Frontal cortex (tissue), 4 donors: ENCODE data around the gene PALS2. TPM values are rescaled to one million over a fixed set of nuclear protein-coding genes. Genes with fewer than 3 reads are reported as not detected.

ENCODE experiments used
- DNase-seq, 2 donors: peaks; one replicate each; pipeline ENCODE4 v3.0.0; 2012; ENCODE audit warnings: low spot score in 2 of 2
- FAIRE-seq: peaks from 2 replicates; lab custom pipeline; 2012; peaks lifted over from hg19 to GRCh38; lab: Jason Lieb, UNC
- total RNA-seq: library from RNA; depleted of rRNA; stranded (reverse); fragments of >200 nt; gene quantifications from one replicate; pipeline ENCODE4 v1.2.3, GENCODE V29; 2014
- donor health status: control.
- donor health status: control.
- donor health status: control.

The PALS2 gene
- total RNA-seq, result 174 TPM

DNA sequence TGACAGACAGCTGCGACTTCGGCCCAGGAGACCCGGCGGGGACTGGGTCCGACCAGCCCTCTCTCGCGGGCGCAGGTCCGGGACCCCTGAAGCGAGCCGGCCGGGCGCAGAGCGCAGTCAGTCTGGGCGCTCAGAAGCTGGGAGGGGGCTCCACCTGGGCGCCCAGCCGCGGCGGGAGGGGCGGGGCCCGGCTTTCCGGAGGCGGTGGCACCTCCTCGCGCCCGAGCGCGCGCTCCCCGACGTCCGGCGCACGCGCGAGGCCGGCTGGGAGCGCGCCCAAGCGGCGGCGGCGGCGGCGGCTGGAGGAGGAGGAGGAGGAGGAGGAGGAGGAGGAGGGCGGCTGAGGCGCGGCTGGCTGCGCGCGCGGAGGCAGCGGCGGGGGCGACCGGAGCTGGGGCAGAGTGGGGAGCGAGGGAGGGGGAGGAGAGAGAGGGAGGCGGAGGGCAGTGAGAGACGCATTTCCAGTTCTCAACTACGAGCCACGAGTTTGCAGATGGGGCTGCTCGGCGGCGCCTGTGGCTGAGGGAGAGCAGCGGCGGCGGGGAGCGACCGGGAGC lies at the start of gene PALS2:
TSS of gene PALS2 (plus strand) at position 456 of the 557 bp plus-strand sequence. CDS start 50,216 bp downstream, outside the sequence.
- FAIRE-seq, result no peak
- peak; percentile 66 to 75 for DNase-seq

GRCh38 chr7:24531255-24531654 lies 42.0 kb upstream of the PALS2 start:
- FAIRE-seq, result no peak
- no peak for DNase-seq

GRCh38 chr7:24536682-24537081 lies 36.6 kb upstream of the PALS2 start:
- DNase-seq (no peak), FAIRE-seq (no peak)

DNA sequence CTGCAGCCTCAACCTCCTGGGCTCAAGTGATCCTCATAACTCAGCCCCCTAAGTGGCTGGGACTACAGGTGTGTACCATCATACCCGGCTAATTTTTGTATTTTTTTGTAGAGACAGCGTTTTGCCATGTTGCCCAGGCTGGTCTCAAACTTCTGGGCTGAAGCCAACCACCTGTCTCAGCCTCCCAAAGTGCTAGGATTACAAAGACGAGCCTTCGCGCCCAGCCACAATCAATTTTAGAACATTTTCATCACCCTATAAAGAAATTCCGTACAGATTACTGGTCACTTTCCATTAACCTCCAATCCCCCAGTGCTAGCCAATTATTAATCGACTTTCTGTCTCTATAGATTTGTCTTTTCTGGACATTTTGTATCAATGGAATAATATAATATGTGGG lies 32.3 kb upstream of the PALS2 start:
- FAIRE-seq (no peak), DNase-seq (no peak)

GRCh38 chr7:24545215-24545614 lies 28.0 kb upstream of the PALS2 start:
- DNase-seq, result no peak
- no peak for FAIRE-seq

GRCh38 chr7:24548390-24548789 lies 24.9 kb upstream of the PALS2 start:
- DNase-seq (no peak), FAIRE-seq (no peak)

- FAIRE-seq, result no peak
- no peak for DNase-seq
These were observed 23.3 kb upstream of the PALS2 start for GRCh38 chr7:24549991-24550390.

GRCh38 chr7:24555184-24555583 lies 18.1 kb upstream of the PALS2 start:
- DNase-seq, result no peak
- FAIRE-seq, result no peak

DNA sequence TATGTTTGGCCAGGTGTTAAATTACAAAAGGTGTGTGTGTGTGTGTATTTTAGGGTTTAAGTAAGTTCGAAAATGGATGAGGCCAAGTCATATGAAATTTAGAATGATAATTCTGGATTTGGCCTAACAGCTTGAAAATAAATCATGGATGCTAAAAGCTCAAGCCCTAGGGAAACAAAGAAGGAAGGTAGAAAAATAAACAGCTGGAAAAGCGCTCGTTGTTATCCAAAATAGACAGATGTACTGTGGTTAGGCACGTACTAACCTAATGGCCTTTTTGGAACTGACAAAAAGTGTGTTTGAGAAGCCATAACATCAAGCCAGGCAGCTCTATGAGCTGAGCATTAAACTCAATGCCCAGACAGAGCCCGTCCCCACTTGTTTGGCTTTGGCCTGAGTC lies 17.5 kb upstream of the PALS2 start:
- DNase-seq (no peak), FAIRE-seq (no peak)

- DNase-seq, result no peak
- no peak for FAIRE-seq
These were observed 12.5 kb upstream of the PALS2 start for GRCh38 chr7:24560772-24561171.

- FAIRE-seq (no peak), DNase-seq (no peak)
These were observed 7.0 kb upstream of the PALS2 start for GRCh38 chr7:24566274-24566673.

DNA sequence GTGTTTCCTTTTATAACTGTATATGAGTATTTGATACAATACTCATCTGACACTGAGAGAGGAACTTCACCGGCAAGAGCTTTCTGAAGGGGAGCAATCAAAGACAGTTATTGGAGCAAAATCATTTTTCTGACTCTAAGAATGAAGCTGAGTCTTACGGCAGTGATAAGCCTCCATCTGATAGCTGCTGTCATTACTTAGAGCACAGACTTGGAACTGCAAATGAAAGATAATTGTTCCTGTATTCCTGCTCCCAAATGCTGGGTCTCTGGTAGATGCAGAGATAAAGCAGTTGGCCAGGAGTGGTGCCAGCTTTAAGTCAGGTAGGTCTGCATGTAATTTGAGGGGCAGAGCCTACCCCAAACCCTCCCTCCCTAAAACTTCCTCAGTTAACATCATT lies 2.3 kb upstream of the PALS2 start:
- DNase-seq (no peak), FAIRE-seq (no peak)

GRCh38 chr7:24572016-24572392 lies 1.2 kb upstream of the PALS2 start:
- DNase-seq (no peak), FAIRE-seq (no peak)

DNA sequence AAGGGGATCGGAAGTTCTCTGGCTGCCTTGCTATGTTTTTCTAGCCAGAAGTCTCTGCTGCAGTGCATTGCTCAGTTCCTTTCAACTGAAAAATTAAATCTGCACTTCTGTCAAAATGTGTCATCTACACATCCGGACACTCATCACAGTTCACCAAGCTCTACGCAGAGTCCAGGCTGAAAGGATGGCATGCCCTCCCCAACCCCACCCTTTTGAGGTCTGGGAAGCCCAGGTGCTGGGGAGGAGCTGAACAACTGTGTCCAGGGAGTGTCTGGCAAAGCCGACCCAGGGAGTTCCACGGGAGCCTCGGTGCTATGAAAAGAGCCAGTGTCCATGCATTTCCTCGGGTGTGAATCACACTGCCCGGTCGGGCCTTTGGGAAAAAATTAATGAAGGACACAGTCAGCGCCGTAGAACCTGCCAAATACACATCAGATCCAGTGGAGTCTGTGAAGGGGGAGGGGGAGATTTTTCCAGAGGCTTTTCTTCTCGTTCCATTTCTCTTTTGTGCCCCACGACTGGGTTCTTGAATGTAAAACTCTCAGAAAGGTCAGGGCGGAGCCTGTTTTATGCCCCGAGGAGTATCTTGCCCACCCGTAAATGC lies 757 bp upstream of the PALS2 start:
- DNase-seq (peak in 1 of 2 donors; percentile 32), FAIRE-seq (no peak)

GRCh38 chr7:24573554-24574338 lies 494 bp downstream of the PALS2 start:
- DNase-seq (peak; percentile 36 to 56), FAIRE-seq (no peak)

DNA sequence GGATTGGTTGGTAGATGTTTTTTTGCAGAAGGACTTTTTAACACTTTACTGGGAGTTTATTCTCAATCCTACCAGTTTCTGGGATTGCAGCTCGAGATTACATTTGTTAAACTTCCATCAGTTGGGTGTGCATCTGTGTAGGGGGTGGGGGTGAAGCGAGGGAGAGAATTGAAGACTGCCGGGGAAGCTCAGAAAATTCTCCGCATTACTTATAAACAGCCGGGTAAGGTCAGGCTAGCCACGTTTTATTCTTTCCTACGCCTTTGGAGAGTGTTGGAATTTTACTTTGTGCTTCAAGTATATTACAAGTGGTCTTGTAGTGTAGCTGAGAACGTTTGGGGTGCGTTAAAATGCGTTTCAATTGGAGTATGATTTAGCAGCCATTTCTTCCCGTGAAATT lies 1.1 kb downstream of the PALS2 start:
- FAIRE-seq (no peak), DNase-seq (no peak)

- DNase-seq, result no peak
- FAIRE-seq, result no peak
These were observed 1.7 kb downstream of the PALS2 start for GRCh38 chr7:24574950-24575349.

DNA sequence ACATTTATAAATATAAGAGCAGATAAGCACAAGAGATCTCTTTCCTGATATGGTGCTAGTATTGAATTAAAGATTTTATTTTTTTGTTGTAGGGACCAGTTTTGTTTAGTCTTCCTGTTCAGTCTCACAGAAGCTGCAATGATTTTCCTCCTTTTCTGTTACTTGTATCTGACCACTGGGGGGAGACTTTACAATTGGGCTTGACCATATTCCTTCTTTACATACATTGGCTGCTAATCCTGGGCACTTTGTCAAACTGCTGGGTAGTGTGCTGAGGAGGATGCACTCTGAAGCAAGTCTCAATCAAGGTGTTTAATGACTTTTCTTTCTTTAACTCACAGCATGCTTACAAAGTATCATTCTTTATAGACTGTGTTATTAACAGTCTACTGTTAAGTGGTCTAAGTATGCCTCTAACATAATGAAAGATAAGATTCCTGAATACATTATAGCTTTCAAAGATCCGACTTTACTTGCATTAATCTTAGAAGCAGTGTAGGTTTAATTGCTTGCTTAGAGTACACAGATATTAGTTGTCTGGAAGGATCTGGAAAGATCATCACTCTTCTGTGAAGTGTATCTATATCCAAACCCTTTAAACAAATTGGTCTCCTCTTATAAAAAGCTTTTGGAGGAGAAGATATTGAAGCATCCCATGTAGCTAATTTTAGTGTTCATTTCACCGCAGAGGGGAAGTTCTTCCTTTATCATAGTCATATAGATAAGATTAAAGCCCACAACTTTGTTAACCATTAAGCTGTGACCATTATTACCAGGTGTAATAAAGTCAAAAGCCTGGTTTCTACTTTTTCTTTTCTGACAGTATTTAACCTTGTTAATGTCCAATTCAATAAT lies 3.1 kb downstream of the PALS2 start:
- DNase-seq (peak; percentile 41 to 42), FAIRE-seq (peak; percentile 6)

DNA sequence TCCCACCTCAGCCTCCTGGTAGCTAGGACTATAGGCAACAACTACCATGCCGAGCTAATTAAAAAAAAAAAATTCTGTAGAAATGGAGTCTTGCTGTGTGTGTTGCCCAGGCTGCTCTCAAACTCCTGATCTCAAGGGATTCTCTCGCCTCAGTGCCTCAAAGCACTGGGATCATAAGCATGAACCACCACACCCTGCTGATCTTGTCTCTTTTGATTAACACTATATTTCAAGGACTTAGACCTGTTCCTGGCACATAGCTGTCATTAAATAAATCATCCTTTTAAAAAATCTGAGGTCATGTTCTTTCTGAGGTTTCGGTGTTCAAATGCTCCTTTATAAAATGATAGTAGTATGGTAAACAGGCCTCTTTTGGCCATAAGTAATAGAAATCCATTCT lies 4.8 kb downstream of the PALS2 start:
- DNase-seq (no peak), FAIRE-seq (no peak)

- FAIRE-seq, result no peak
- DNase-seq, result no peak
These were observed 7.2 kb downstream of the PALS2 start for GRCh38 chr7:24580283-24580946.
